Neural cell (in vitro differentiated cells): ENCODE results near the gene FAM124A. TPM values are rescaled to one million over a fixed set of nuclear protein-coding genes. Genes with fewer than 3 reads are reported as not detected.

Experiments used
- H2AFZ ChIP-seq: fragments of 200-600, 300-800 bp; sonication (generic), shearing (Covaris generic); 2 replicates; pipeline ENCODE4 v1.6.0; 2014; ENCODE audit warnings: low read depth, mild to moderate bottlenecking, antibody characterized with exemption, low read length, moderate library complexity
- H3F3A ChIP-seq: fragments of 200-600 bp; shearing (Covaris generic); 2 replicates; pipeline ENCODE4 v1.6.1; 2016; ENCODE audit warnings: mild to moderate bottlenecking, moderate library complexity, mixed read lengths, antibody characterized with exemption, low read length; ENCODE audit not compliant: insufficient read depth, poor library complexity, severe bottlenecking
- H3K27ac ChIP-seq: fragments of 200-600, 300-800 bp; sonication (generic), shearing (Covaris generic); 2 replicates; pipeline ENCODE4 v1.5.1; 2014; ENCODE audit warnings: mild to moderate bottlenecking, low read length, moderate library complexity
- H3K27me3 ChIP-seq: fragments of 300-800, 200-600 bp; sonication (generic), shearing (Covaris generic); 2 replicates; pipeline ENCODE4 v1.6.0; 2014; ENCODE audit warnings: mild to moderate bottlenecking, low read depth, low read length, moderate library complexity; ENCODE audit not compliant: insufficient read depth
- H3K36me3 ChIP-seq: fragments of 300-800, 200-600 bp; sonication (generic), shearing (Covaris generic); 2 replicates; pipeline ENCODE4 v1.5.1; 2014; ENCODE audit warnings: mild to moderate bottlenecking, antibody characterized with exemption, low read length, moderate library complexity; ENCODE audit not compliant: insufficient read depth
- H3K4me2 ChIP-seq: fragments of 300-800, 200-600 bp; sonication (generic), shearing (Covaris generic); 2 replicates; pipeline ENCODE4 v1.6.0; 2014; ENCODE audit warnings: mild to moderate bottlenecking, low read length
- H3K4me3 ChIP-seq: fragments of 300-800, 200-600 bp; sonication (generic), shearing (Covaris generic); 2 replicates; pipeline ENCODE4 v1.5.1; 2014; ENCODE audit warnings: mild to moderate bottlenecking, low read length, moderate library complexity
- H3K79me2 ChIP-seq: fragments of 200-600 bp; shearing (Covaris generic); replicated peaks from 2 replicates; pipeline ENCODE4 v1.6.0; 2014; ENCODE audit warnings: mild to moderate bottlenecking, low read length, moderate library complexity; ENCODE audit not compliant: insufficient read depth
- H3K9ac ChIP-seq: fragments of 300-800, 200-600 bp; sonication (generic), shearing (Covaris generic); 2 replicates; pipeline ENCODE4 v1.6.1; 2016; ENCODE audit warnings: mild to moderate bottlenecking, low read length, mixed read lengths
- H3K9me2 ChIP-seq: fragments of 200-600 bp; shearing (Covaris generic); 2 replicates; pipeline ENCODE4 v1.6.1; 2016; ENCODE audit warnings: mild to moderate bottlenecking, low read length, mixed read lengths; ENCODE audit not compliant: insufficient read depth
- H3K9me3 ChIP-seq: fragments of 200-600, 300-800 bp; sonication (generic), shearing (Covaris generic); 2 replicates; pipeline ENCODE4 v1.6.1; 2016; ENCODE audit warnings: mild to moderate bottlenecking, mixed run types, low read length, moderate library complexity, mixed read lengths
- H4K20me1 ChIP-seq: fragments of 200-600 bp; shearing (Covaris generic); 2 replicates; pipeline ENCODE4 v1.6.1; 2016; ENCODE audit warnings: mild to moderate bottlenecking, mixed run types; ENCODE audit not compliant: insufficient read depth
- CTCF ChIP-seq: fragments of 450-650 bp; IDR thresholded peaks from 2 replicates; pipeline ENCODE4 v1.5.1; 2014; ENCODE audit warnings: antibody characterized with exemption, mild to moderate bottlenecking, moderate library complexity; ENCODE audit not compliant: poor library complexity, severe bottlenecking
- EP300 ChIP-seq: fragments of 450-650 bp; conservative IDR thresholded peaks from 2 replicates; pipeline ENCODE4 v1.6.1; 2014; ENCODE audit warnings: antibody characterized with exemption, mild to moderate bottlenecking, moderate library complexity; ENCODE audit not compliant: poor library complexity, severe bottlenecking
- EZH2 ChIP-seq: fragments of 200-600, 300-800 bp; shearing (Covaris generic), sonication (generic); IDR thresholded peaks from 2 replicates; pipeline ENCODE4 v1.6.1; 2014; ENCODE audit warnings: antibody characterized with exemption, low read length, borderline replicate concordance, mild to moderate bottlenecking; ENCODE audit not compliant: insufficient read depth, poor library complexity, severe bottlenecking
- MXI1 ChIP-seq: fragments of 450-650 bp; conservative IDR thresholded peaks from 2 replicates; pipeline ENCODE4 v1.6.1; 2014; ENCODE audit warnings: antibody characterized with exemption, mild to moderate bottlenecking; ENCODE audit not compliant: poor library complexity, severe bottlenecking
- POLR2AphosphoS5 ChIP-seq: IDR thresholded peaks from 2 replicates; pipeline ENCODE4 v1.6.1; 2012
- RAD21 ChIP-seq: fragments of 450-650 bp; conservative IDR thresholded peaks from 2 replicates; pipeline ENCODE4 v1.6.1; 2014; ENCODE audit warnings: antibody characterized with exemption, mild to moderate bottlenecking, moderate library complexity
- REST ChIP-seq: IDR thresholded peaks from 2 replicates; pipeline ENCODE4 v1.6.1; 2012; ENCODE audit warnings: borderline replicate concordance
- SMC3 ChIP-seq: fragments of 450-650 bp; conservative IDR thresholded peaks from 2 replicates; pipeline ENCODE4 v1.6.1; 2014; ENCODE audit warnings: antibody characterized with exemption, mild to moderate bottlenecking, moderate library complexity; ENCODE audit not compliant: poor library complexity
- TAF1 ChIP-seq: IDR thresholded peaks from 2 replicates; pipeline ENCODE4 v1.6.1; 2012; ENCODE audit warnings: low read depth
- polyA plus RNA-seq: library from polyadenylated mRNA; depleted of rRNA; stranded (reverse); fragments of >200 nt; gene quantifications from 2 replicates; pipeline ENCODE4 v1.2.3, GENCODE V29; 2014

The FAM124A gene
- polyA plus RNA-seq, 1 donor from 2014 or later, result 3.0 TPM

GRCh38 chr13:51298812-51299211 is 76.6 kb downstream of the FAM124A start:
- Histone ChIP-seq H2AFZ (peak overlapping the region; percentile 34), H4K20me1 (no peaks in the 10 kb centered on the region), H3K27me3 (no peaks in the 10 kb centered on the region), H3K36me3 (no peaks in the 10 kb centered on the region), H3K9me2 (no peaks in the 10 kb centered on the region), H3K27ac (no peak overlapping the region), H3F3A (no peaks in the 10 kb centered on the region), H3K4me3 (no peak overlapping the region), H3K9ac (no peak overlapping the region), H3K79me2 (no peaks in the 10 kb centered on the region), H3K4me2 (no peak overlapping the region), H3K9me3 (no peaks in the 10 kb centered on the region)
- TF ChIP-seq EP300 (no peak), REST (no peak), CTCF (no peak), POLR2AphosphoS5 (no peak), SMC3 (no peak), MXI1 (no peak), EZH2 (no peak), TAF1 (no peak), RAD21 (no peak)

GRCh38 chr13:51303063-51303552 is 80.9 kb downstream of the FAM124A start:
- H3K79me2 ChIP-seq, result no peaks in the 10 kb centered on the region
- no peaks in the 10 kb centered on the region for H3K9me3 ChIP-seq
- H3F3A ChIP-seq, result no peaks in the 10 kb centered on the region
- no peak overlapping the region for H2AFZ ChIP-seq
- H4K20me1 ChIP-seq, result no peaks in the 10 kb centered on the region
- no peaks in the 10 kb centered on the region for H3K9me2 ChIP-seq
- no peak overlapping the region for H3K27ac ChIP-seq
- no peak overlapping the region for H3K4me2 ChIP-seq
- no peaks in the 10 kb centered on the region for H3K27me3 ChIP-seq
- no peak overlapping the region for H3K4me3 ChIP-seq
- TF ChIP-seq CTCF, result no peak
- no peak for TF ChIP-seq RAD21
- peak; percentile 10 for TF ChIP-seq EP300
- no peaks in the 10 kb centered on the region for H3K36me3 ChIP-seq
- no peak overlapping the region for H3K9ac ChIP-seq
